Measurements from ENCODE around the gene ATP6AP1. TPM values are rescaled to one million over a fixed set of nuclear protein-coding genes. Genes with fewer than 3 reads are reported as not detected.

The ATP6AP1 gene
- total and polyA plus RNA-seq, 9 of the 15 experiments (the other 6 are each of a cell fraction or from before 2014, with no cell fraction given) = 8.3 to 90.5 (median 52.9) TPM

DNA sequence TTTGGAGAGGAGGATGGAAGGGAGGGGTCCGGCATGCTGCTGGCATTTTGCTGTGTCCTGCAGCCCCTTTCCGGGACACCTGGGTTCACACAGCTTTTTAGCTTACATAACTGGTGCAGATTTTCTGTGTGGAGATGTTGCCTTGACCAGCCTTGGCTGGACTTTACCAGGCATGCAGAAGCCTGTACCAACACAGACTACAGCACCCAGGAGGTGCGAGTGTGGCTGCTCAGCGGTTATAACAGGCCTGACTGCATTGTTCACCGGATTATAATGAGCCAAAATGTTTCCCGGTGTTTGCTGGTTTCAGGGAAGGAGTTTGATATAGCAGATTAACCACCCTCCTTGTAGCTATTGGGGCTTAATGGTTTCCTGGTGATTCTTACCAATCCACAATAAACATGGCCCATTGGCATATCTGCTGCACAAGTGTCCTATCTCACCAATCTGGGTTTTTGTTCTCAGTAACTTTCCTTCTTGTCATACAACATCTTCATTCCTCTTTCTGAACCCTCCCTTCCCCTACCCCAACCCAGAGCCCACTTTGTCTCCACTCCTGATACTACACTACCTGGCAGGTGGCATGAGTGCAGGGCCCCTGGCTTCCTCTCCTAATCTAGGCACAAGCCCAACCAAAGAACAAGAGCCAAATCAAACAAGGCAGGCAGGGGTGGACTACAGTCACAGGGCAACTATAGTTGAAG, 26.4 kb upstream of the ATP6AP1 start:
- H4K20me1 ChIP-seq (replicated peaks; ENCODE audit: control insufficient read depth, insufficient read depth, low read length) = peaks cover 13% of the 10 kb centered on the region
- H3K9ac ChIP-seq (ENCODE audit: insufficient read depth in 1 of 2, low read depth in 2 of 2, low read length in 2 of 2) = no peak overlapping the region; a peak in 1 of 4 replicates
- no TSS peak for BruUV-seq (replicated peaks)
- H3K4me1 ChIP-seq (replicated peaks in 1 of 2; ENCODE audit: control insufficient read depth in 2 of 2, insufficient read depth in 2 of 2, low read length in 2 of 2) = peaks cover 5 to 19% of the 10 kb centered on the region in 2 experiments; a peak in 3 of 5 replicates
- TF ChIP-seq MYBL2 (IDR thresholded peaks at IDR 0.05; ENCODE audit: low read depth) = no peak
- no peak for TF ChIP-seq MYBL2 (CRISPR knock-in tag; IDR thresholded peaks at IDR 0.05; ENCODE audit: borderline replicate concordance)
- TF ChIP-seq DIDO1 (tag; IDR thresholded peaks at IDR 0.05; ENCODE audit: low read depth) = no peak
- TF ChIP-seq CHD7 (IDR thresholded peaks at IDR 0.05; ENCODE audit: low read depth, low read length) = peak; percentile 73
- TF ChIP-seq, protein P1, sequence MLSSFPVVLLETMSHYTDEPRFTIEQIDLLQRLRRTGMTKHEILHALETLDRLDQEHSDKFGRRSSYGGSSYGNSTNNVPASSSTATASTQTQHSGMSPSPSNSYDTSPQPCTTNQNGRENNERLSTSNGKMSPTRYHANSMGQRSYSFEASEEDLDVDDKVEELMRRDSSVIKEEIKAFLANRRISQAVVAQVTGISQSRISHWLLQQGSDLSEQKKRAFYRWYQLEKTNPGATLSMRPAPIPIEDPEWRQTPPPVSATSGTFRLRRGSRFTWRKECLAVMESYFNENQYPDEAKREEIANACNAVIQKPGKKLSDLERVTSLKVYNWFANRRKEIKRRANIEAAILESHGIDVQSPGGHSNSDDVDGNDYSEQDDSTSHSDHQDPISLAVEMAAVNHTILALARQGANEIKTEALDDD (IDR thresholded peaks at IDR 0.05) = no peak
- POLR2A ChIA-PET = interaction anchor here (0.5 to 6.0 kb wide), 14 partner anchors 8 to 453 kb away, joined by 3 to 85 read pairs (median 4); partner anchors contain the start of genes ATP6AP1, DNASE1L1, EMD and LAGE3
- H3K4me2 ChIP-seq (ENCODE audit: insufficient read depth, low read length) = no peak overlapping the region
- H3K36me3 ChIP-seq (ENCODE audit: control insufficient read depth, insufficient read depth, low read length) = peaks cover 35% of the 10 kb centered on the region
- CTCF ChIA-PET (ENCODE audit: low intra/inter-chr PET ratio) = no interaction called here
- H2AFZ ChIP-seq (ENCODE audit: low read depth, low read length) = no peak overlapping the region
- intact Hi-C loops (cut with micrococcal nuclease) (no loop called here), in situ Hi-C loops (cut with MboI) (loop anchor here (10.0 kb wide), 1 partner anchor 133 kb away; no protein-coding TSS in a partner anchor)
- peak overlapping the region; percentile 36; the same call in 1 of the 3 replicates for H3K27ac ChIP-seq (ENCODE audit: extremely low read depth, low read depth, low read length)
- DNase-seq (ENCODE audit: extremely low read depth in 1 of 4, low spot score in 3 of 4) (no peak), FAIRE-seq (peak; percentile 56), ATAC-seq (peak; percentile 3; the same call in 1 of the 3 replicates)
- H3K79me2 ChIP-seq (ENCODE audit: control insufficient read depth, insufficient read depth, low read length) = peaks cover 39% of the 10 kb centered on the region
- no peaks in the 10 kb centered on the region; the same call in 1 of the 2 replicates for H3K9me3 ChIP-seq (replicated peaks; ENCODE audit: control insufficient read depth, insufficient read depth, low read depth, low read length)
- no peaks in the 10 kb centered on the region for H3K9me1 ChIP-seq (ENCODE audit: control insufficient read depth, insufficient read depth, low read length)
- no peaks in the 10 kb centered on the region for H3K27me3 ChIP-seq (ENCODE audit: control insufficient read depth in 2 of 2, insufficient read depth in 2 of 2, low read length in 2 of 2)
- 37% methylated on average over 6 of the region's 6 CpGs for WGBS (ENCODE audit: insufficient coverage, low coverage, missing lambda C conversion rate)
- H3K4me3 ChIP-seq = no peak overlapping the region

Data from K562 (cell line).